ENCODE data around the gene ARHGEF7. TPM values are rescaled to one million over a fixed set of nuclear protein-coding genes. Genes with fewer than 3 reads are reported as not detected.

ARHGEF7 gene
- total RNA-seq, 2 donors from 2014 or later, result 46.7 to 50.7 TPM

DNA sequence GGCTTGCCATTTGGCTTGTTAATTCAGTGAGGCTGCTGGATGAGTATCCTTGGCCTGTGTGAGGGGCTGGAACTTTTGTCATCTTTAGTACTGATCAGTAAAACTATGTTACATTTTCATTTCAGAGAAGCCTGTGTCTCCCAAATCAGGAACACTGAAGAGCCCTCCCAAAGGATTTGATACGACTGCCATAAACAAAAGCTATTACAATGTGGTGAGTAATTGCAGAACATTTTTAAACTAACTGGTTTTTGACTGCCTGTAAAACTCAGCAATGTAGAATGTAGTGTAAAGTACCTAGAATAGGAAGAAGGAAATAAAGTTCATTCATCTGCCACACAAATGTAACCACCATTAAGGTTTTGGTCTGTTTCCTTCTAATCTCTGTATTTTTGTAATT is 118.0 kb downstream of the ARHGEF7 start:
- no peak overlapping the region for H3K4me3 ChIP-seq
- no peaks in the 10 kb centered on the region for H3K36me3 ChIP-seq
- no peaks in the 10 kb centered on the region for H3K27me3 ChIP-seq
- no peak for DNase-seq
- H3K9me3 ChIP-seq, result no peaks in the 10 kb centered on the region
- no peaks in the 10 kb centered on the region for H3K4me1 ChIP-seq
- intact Hi-C loops (cut with DNase I), result no loop called here
- no peak overlapping the region for H3K9ac ChIP-seq (ENCODE audit: low read depth in 2 of 2, low read length in 2 of 2)
- TF ChIP-seq, protein P1, sequence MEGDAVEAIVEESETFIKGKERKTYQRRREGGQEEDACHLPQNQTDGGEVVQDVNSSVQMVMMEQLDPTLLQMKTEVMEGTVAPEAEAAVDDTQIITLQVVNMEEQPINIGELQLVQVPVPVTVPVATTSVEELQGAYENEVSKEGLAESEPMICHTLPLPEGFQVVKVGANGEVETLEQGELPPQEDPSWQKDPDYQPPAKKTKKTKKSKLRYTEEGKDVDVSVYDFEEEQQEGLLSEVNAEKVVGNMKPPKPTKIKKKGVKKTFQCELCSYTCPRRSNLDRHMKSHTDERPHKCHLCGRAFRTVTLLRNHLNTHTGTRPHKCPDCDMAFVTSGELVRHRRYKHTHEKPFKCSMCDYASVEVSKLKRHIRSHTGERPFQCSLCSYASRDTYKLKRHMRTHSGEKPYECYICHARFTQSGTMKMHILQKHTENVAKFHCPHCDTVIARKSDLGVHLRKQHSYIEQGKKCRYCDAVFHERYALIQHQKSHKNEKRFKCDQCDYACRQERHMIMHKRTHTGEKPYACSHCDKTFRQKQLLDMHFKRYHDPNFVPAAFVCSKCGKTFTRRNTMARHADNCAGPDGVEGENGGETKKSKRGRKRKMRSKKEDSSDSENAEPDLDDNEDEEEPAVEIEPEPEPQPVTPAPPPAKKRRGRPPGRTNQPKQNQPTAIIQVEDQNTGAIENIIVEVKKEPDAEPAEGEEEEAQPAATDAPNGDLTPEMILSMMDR (IDR thresholded peaks at IDR 0.05), result no peak
- H3K27ac ChIP-seq, result no peak overlapping the region

DNA sequence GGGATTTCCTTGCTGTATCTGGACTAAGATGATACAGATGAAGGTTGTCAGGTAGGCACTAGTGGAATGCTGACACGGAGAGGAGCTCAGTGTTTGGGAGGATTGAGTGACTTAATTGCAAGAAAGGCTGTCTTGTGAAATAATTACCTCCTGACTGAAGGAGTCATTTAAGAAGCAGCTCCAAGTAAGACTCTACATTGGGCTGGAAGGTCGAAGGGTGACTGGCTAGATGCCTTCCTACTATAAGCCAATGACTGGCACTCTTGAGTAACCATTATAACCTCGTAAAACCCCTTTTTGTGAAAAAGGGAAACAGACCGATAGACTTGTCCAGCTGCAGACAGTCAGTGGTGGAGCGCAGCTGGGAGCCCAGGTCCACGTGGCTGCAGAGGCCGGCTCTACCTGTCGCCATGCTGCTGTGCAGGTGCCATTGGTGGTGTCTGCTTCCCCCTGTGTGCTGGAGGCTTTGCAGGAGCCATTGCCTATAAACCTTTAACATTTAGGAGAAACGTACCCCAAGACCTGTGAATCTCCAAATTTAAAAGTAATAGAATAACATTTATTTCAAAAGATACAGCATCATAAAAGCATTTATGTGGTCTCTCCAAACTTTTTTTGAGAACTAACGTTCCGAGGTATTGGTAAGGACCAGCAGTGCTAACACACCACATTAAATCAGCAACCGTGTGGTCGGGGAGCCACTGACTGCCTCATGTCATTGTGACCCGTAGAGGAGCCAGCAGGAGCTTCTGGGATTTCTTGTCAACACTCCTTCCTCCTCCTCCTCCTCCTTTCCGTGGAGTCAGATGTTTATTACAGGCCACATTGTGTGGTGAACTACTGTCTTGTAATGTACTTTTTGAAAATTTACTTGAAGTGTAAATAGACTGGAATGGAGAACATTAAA is 124.9 kb downstream of the ARHGEF7 start:
- intact Hi-C loops (cut with DNase I), result no loop called here
- H3K27me3 ChIP-seq, result no peaks in the 10 kb centered on the region
- TF ChIP-seq, protein P1 (IDR thresholded peaks at IDR 0.05), result no peak
- H3K4me1 ChIP-seq, result no peaks in the 10 kb centered on the region
- DNase-seq, result no peak
- H3K9me3 ChIP-seq, result no peaks in the 10 kb centered on the region
- no peak overlapping the region for H3K4me3 ChIP-seq
- H3K9ac ChIP-seq (ENCODE audit: low read depth in 2 of 2, low read length in 2 of 2), result no peak overlapping the region
- H3K36me3 ChIP-seq, result no peaks in the 10 kb centered on the region
- no peak overlapping the region for H3K27ac ChIP-seq

GRCh38 chr13:111241006-111241755 is 126.1 kb downstream of the ARHGEF7 start:
- no peak for DNase-seq
- H3K27ac ChIP-seq, result no peak overlapping the region
- no peaks in the 10 kb centered on the region for H3K9me3 ChIP-seq
- H3K4me3 ChIP-seq, result no peak overlapping the region
- TF ChIP-seq, protein P1 (IDR thresholded peaks at IDR 0.05), result no peak
- no peaks in the 10 kb centered on the region for H3K36me3 ChIP-seq
- intact Hi-C loops (cut with DNase I), result no loop called here
- H3K4me1 ChIP-seq, result no peaks in the 10 kb centered on the region
- H3K27me3 ChIP-seq, result no peaks in the 10 kb centered on the region
- no peak overlapping the region for H3K9ac ChIP-seq (ENCODE audit: low read depth in 2 of 2, low read length in 2 of 2)

GRCh38 chr13:111241862-111242261 is 126.8 kb downstream of the ARHGEF7 start:
- H3K27ac ChIP-seq, result no peak overlapping the region
- TF ChIP-seq, protein P1 (IDR thresholded peaks at IDR 0.05), result no peak
- no peaks in the 10 kb centered on the region for H3K27me3 ChIP-seq
- H3K9ac ChIP-seq (ENCODE audit: low read depth in 2 of 2, low read length in 2 of 2), result no peak overlapping the region
- no peaks in the 10 kb centered on the region for H3K9me3 ChIP-seq
- H3K4me3 ChIP-seq, result no peak overlapping the region
- no peak for DNase-seq
- no peaks in the 10 kb centered on the region for H3K4me1 ChIP-seq
- intact Hi-C loops (cut with DNase I), result no loop called here
- H3K36me3 ChIP-seq, result no peaks in the 10 kb centered on the region

GRCh38 chr13:111242585-111242984 is 127.5 kb downstream of the ARHGEF7 start:
- Histone ChIP-seq H3K36me3 (no peaks in the 10 kb centered on the region), H3K27ac (no peak overlapping the region), H3K4me1 (no peaks in the 10 kb centered on the region), H3K4me3 (no peak overlapping the region), H3K27me3 (no peaks in the 10 kb centered on the region), H3K9ac (ENCODE audit: low read depth in 2 of 2, low read length in 2 of 2) (no peak overlapping the region), H3K9me3 (no peaks in the 10 kb centered on the region)
- TF ChIP-seq, protein P1 (IDR thresholded peaks at IDR 0.05), result no peak
- no peak for DNase-seq
- intact Hi-C loops (cut with DNase I), result no loop called here
